Renal cortex interstitium (tissue), 11 donors: Measurements from ENCODE around the gene TRIOBP. TPM values are rescaled to one million over a fixed set of nuclear protein-coding genes. Genes with fewer than 3 reads are reported as not detected.
"Not testable (repeated sequence)": the region's sequence is repeated elsewhere in the genome, so short reads cannot be mapped to it uniquely, and the experiment has no call there.

Source experiments
- DNase-seq, 11 donors: peaks; one replicate each; pipeline ENCODE4 v3.0.0-alpha.2; 2013; ENCODE audit warnings: low read depth in 9 of 11, low spot score in 4 of 11; ENCODE audit errors: extremely low read depth in 1 of 11
- polyA plus RNA-seq, 3 donors: library from polyadenylated mRNA; unstranded; fragments of 120-200 nt; gene quantifications; one replicate each; pipeline ENCODE4 v1.2.1, GENCODE V29; 2013; ENCODE audit not compliant: insufficient read length in 3 of 3

The TRIOBP gene
- polyA plus RNA-seq, 3 donors = 57.5 to 80.8 (median 78.7) TPM

GRCh38 chr22:37708580-37709444 lies 12.0 kb downstream of the TRIOBP start:
- no peak for DNase-seq

- no peak for DNase-seq
Observed at GRCh38 chr22:37709445-37709765, 12.6 kb downstream of the TRIOBP start.

DNA sequence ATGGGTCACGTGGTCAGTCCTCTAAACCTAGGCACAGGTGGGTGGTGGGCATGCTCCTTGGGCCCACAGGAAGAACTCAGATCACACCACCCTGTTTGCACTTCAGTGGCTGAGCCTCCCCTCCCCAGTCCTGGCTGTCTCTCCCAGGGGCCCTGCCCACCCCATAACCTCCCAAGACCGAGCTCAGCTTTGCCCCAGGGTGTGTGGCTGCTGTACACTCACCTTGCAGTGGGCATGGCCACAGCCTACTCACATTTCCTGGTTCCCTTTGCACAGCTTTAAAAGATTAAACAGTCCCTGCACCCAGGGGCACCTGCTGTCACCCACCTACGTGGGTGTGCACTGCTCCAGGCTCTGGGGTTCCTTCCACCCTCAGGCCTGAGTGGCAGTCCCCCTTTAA lies 13.8 kb downstream of the TRIOBP start:
- DNase-seq = no peak

DNA sequence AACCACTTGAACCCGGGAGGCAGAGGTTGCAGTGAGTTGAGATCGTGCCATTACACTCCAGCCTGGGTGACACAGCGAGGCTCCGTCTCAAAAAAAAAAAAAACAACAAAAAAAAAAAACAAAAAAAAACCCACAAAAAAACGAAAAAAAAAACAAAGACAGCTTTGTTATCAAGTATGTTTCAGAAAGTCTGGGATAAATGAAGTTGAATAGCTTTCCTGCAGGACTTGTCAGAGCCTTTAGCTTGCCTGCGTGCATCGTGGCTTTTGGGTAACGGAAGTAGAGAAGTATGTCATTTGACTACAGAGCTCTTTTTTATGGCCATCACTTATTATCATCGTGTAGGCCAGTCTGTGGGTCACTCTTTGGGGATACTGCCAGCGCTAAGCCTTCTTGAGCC lies 14.6 kb downstream of the TRIOBP start:
- no peak for DNase-seq

GRCh38 chr22:37713761-37714160 lies 16.9 kb downstream of the TRIOBP start:
- DNase-seq = no peak

GRCh38 chr22:37714634-37715033 lies 17.8 kb downstream of the TRIOBP start:
- DNase-seq = no peak

DNA sequence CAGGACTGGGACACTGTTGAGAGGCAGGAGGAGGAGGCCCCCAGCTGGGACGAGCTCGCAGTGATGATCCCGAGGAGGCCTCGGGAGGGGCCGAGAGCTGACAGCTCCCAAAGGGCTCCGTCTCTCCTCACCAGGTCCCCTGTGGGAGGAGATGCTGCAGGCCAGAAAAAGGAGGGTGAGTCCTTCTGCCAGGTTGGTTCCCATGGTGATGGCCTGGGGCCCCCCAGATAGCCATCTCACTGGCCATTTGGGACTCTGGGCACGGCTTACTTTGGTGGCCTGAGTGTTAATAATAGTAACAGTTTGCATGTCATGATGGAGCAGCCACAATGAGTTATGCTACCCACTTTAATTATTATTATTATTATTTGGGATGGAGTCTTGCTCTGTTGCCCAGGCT lies 18.9 kb downstream of the TRIOBP start:
- DNase-seq = no peak

- DNase-seq = no peak
Observed at GRCh38 chr22:37716708-37717107, 19.9 kb downstream of the TRIOBP start.

GRCh38 chr22:37717235-37717634 lies 20.4 kb downstream of the TRIOBP start:
- DNase-seq = not testable (repeated sequence)

- not testable (repeated sequence) for DNase-seq
Observed at GRCh38 chr22:37717746-37718305, 21.0 kb downstream of the TRIOBP start.

- DNase-seq = no peak
Observed at GRCh38 chr22:37725551-37726240, 28.8 kb downstream of the TRIOBP start.

- DNase-seq = no peak
Observed at GRCh38 chr22:37726241-37726887, 29.5 kb downstream of the TRIOBP start.

- no peak for DNase-seq
Observed at GRCh38 chr22:37728620-37729019, 31.8 kb downstream of the TRIOBP start.

DNA sequence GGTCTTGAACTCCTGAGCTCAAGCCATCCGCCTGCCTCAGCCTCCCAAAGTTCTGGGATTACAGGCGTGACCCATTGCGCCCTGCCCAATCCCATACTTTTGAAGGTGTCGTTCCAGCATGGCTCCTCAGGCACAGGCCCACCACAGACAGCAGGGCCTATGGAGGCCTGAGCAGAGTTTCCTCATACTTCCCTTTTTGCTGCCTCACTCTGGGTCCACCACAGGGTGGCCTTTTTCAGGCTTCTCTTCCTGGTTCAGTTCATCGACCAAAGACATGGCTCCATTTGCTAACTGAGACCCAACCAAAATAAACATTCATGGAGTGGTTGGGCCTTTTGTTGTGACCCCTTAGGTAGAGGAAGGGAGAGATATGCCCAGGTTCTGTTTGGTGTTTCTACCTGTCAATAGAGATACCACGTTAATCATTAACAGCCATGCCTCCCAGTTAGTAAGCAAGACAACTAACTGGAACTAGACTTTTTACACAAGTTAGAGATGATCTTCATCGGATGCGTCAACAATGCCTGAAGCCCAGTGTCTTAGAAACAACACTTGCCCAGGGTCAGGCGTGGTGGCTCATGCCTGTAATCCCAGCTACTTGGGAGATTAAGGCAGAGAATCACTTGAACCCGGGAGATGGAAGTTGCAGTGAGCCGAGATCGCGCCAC lies 35.1 kb downstream of the TRIOBP start:
- no peak for DNase-seq

GRCh38 chr22:37732699-37733607 lies 36.1 kb downstream of the TRIOBP start:
- no peak for DNase-seq

DNA sequence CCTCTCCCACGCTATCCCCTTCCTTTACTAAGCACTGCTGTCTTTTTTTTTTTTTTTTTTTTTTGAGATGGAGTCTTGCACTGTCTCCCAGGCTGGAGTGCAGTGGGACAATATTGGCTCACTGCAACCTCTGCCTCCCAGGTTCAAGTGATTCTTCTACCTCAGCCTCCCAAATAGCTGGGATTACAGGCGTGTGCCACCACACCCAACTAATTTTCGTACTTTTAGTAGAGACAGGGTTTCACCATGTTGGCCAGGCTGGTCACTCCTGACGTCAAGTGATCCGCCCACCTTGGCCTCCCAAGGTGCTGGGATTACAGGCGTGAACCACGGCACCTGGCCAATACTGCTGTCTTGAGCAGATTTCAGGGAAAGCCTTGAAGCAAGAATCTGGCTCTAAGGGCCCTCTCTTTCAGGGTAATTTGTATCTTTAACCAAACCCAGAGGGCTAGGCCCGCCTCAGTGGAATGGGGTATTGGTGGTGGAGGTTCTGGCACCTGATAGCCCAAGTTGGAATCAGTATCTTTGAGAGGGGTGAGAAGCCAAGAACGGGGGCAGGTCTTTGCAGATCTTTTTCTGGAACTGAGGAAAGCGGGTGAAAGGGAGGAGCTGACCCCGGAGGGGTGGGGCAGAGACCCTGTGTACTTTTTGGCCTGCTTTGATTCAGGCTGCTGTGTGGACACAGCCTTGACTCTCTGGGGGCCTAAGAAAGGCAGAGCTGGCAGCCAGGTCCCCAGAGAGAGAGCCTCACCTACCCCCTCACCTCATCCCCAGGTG lies 37.0 kb downstream of the TRIOBP start:
- no peak for DNase-seq

DNA sequence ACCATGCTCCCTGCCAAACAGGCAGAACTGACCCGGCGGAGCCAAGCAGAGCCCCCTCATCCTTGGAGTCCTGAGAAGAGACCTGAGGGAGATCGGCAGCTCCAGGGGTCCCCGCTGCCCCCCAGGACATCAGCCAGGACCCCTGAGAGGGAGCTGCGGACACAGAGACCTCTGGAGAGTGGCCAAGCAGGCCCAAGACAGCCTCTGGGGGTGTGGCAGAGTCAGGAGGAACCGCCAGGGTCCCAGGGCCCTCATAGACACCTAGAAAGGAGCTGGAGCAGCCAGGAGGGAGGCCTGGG lies 37.5 kb downstream of the TRIOBP start:
- DNase-seq = no peak

- DNase-seq = no peak
Observed at GRCh38 chr22:37734964-37735451, 38.2 kb downstream of the TRIOBP start.
